RWPE2 (cell line): ENCODE data around the gene CASQ2.

Experiments used
- ATAC-seq: fragments of 200-7000 bp; cut with Tn5 transposase; 3 replicates; pipeline ENCODE4 v1.9.1; 2021; ENCODE audit warnings: low read depth
- DNase-seq: peaks from one replicate; pipeline ENCODE4 v3.0.0-alpha.2; 2020; ENCODE audit warnings: low spot score
- H3K27ac ChIP-seq: fragments of 450-650 bp; 2 replicates; pipeline ENCODE4 v1.5.1; 2017; ENCODE audit warnings: mild to moderate bottlenecking; ENCODE audit not compliant: poor library complexity, severe bottlenecking
- H3K27me3 ChIP-seq: fragments of 250-450 bp; sonication (Bioruptor Pico); 2 replicates; pipeline ENCODE4 v1.5.1; 2021; ENCODE audit warnings: mild to moderate bottlenecking, moderate library complexity; ENCODE audit not compliant: insufficient read depth, poor library complexity, severe bottlenecking
- H3K36me3 ChIP-seq: fragments of 250-450 bp; sonication (Bioruptor Pico); 2 replicates; pipeline ENCODE4 v1.5.1; 2020; ENCODE audit warnings: low read depth, mild to moderate bottlenecking, moderate library complexity
- H3K4me1 ChIP-seq: fragments of 250-450 bp; sonication (Bioruptor Pico); 2 replicates; pipeline ENCODE4 v1.5.1; 2021; ENCODE audit warnings: mild to moderate bottlenecking, moderate library complexity; ENCODE audit not compliant: insufficient read depth, poor library complexity, severe bottlenecking
- H3K4me3 ChIP-seq: fragments of 250-450 bp; sonication (Bioruptor Pico); 2 replicates; pipeline ENCODE4 v1.5.1; 2021; ENCODE audit warnings: mild to moderate bottlenecking, moderate library complexity; ENCODE audit not compliant: severe bottlenecking
- H3K9me3 ChIP-seq: fragments of 250-450 bp; sonication (Bioruptor Pico); 2 replicates; pipeline ENCODE4 v1.5.1; 2021; ENCODE audit warnings: mild to moderate bottlenecking, moderate library complexity; ENCODE audit not compliant: severe bottlenecking
- CTCF ChIP-seq: fragments of 450-650 bp; IDR thresholded peaks from one replicate; pipeline ENCODE4 v1.5.1; 2017; ENCODE audit warnings: mild to moderate bottlenecking, moderate library complexity; ENCODE audit not compliant: poor library complexity, severe bottlenecking

Gene CASQ2

GRCh38 chr1:115761601-115762302 is 6.8 kb downstream of the CASQ2 start:
- TF ChIP-seq CTCF, result no peak
- Histone ChIP-seq H3K9me3 (no peaks in the 10 kb centered on the region), H3K27me3 (no peaks in the 10 kb centered on the region), H3K36me3 (no peaks in the 10 kb centered on the region), H3K4me1 (no peaks in the 10 kb centered on the region), H3K27ac (no peak overlapping the region), H3K4me3 (no peak overlapping the region)
- no peak for DNase-seq
- peak; percentile 54 for ATAC-seq

- Histone ChIP-seq H3K4me1 (no peaks in the 10 kb centered on the region), H3K4me3 (no peak overlapping the region), H3K27ac (no peak overlapping the region), H3K9me3 (no peaks in the 10 kb centered on the region), H3K27me3 (no peaks in the 10 kb centered on the region), H3K36me3 (no peaks in the 10 kb centered on the region)
- no peak for TF ChIP-seq CTCF
- no peak for ATAC-seq
- DNase-seq, result no peak
Observed at GRCh38 chr1:115757856-115758255, 10.7 kb downstream of the CASQ2 start.

GRCh38 chr1:115757326-115757725 is 11.2 kb downstream of the CASQ2 start:
- ATAC-seq, result no peak
- Histone ChIP-seq H3K27ac (no peak overlapping the region), H3K36me3 (no peaks in the 10 kb centered on the region), H3K4me1 (no peaks in the 10 kb centered on the region), H3K9me3 (no peaks in the 10 kb centered on the region), H3K27me3 (no peaks in the 10 kb centered on the region), H3K4me3 (no peak overlapping the region)
- no peak for DNase-seq
- TF ChIP-seq CTCF, result no peak

- TF ChIP-seq CTCF, result no peak
- no peak overlapping the region for H3K4me3 ChIP-seq
- no peak overlapping the region for H3K27ac ChIP-seq
- ATAC-seq, result no peak
- no peaks in the 10 kb centered on the region for H3K36me3 ChIP-seq
- DNase-seq, result no peak
- H3K4me1 ChIP-seq, result no peaks in the 10 kb centered on the region
- H3K27me3 ChIP-seq, result no peaks in the 10 kb centered on the region
- no peaks in the 10 kb centered on the region for H3K9me3 ChIP-seq
Observed at GRCh38 chr1:115755456-115756370, 12.8 kb downstream of the CASQ2 start.

- H3K27ac ChIP-seq, result no peak overlapping the region
- no peaks in the 10 kb centered on the region for H3K36me3 ChIP-seq
- H3K4me3 ChIP-seq, result no peak overlapping the region
- ATAC-seq (no peak), DNase-seq (no peak)
- H3K27me3 ChIP-seq, result no peaks in the 10 kb centered on the region
- no peak for TF ChIP-seq CTCF
- H3K9me3 ChIP-seq, result no peaks in the 10 kb centered on the region
- no peaks in the 10 kb centered on the region for H3K4me1 ChIP-seq
Observed at GRCh38 chr1:115753830-115754229, 14.7 kb downstream of the CASQ2 start.
